ENCODE data around the gene IL17REL.

IL17REL gene

DNA sequence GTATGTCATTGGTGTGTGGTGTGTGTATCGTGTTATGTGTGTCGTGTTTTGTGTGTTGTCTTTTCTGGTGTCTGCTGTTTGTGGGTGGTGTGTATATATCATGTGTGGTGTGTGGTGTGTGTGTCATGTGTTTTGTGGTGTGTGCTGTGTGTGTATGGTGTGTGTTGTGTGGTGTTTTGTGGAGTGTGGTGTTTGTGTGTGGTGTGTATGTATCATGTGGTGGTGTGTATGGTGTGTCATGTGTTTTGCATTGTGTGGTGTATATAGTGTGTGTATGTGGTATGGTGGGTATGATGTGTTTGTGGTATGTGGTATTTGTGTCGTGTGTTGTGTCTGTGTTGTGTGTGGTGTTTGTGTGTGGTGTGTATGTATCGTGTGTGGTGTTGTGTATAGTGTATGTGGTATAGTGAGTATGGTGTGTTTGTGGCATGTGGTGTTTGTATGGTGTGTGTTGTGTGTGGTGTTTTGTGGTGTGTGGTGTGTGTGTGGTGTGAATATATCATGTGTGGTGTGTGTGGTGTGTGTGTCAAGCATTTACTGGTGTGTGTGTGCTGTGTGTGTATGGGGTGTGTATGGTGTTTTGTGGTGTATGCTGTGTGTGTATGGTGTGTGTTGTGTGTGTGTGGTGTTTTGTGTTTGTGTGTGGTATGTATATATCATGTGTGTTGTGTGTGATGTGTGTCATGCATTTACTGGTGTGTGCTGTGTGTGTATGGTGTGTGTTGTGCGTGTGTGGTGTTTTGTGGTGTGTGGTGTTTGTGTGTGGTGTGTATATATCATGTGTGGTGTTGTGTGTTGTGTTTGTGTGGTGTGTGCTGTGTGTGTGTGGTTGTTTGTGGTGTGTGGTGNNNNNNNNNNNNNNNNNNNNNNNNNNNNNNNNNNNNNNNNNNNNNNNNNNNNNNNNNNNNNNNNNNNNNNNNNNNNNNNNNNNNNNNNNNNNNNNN, 39.3 kb downstream of the IL17REL start:
- H3K4me3 ChIP-seq (ENCODE audit: low read length), result no peak overlapping the region

DNA sequence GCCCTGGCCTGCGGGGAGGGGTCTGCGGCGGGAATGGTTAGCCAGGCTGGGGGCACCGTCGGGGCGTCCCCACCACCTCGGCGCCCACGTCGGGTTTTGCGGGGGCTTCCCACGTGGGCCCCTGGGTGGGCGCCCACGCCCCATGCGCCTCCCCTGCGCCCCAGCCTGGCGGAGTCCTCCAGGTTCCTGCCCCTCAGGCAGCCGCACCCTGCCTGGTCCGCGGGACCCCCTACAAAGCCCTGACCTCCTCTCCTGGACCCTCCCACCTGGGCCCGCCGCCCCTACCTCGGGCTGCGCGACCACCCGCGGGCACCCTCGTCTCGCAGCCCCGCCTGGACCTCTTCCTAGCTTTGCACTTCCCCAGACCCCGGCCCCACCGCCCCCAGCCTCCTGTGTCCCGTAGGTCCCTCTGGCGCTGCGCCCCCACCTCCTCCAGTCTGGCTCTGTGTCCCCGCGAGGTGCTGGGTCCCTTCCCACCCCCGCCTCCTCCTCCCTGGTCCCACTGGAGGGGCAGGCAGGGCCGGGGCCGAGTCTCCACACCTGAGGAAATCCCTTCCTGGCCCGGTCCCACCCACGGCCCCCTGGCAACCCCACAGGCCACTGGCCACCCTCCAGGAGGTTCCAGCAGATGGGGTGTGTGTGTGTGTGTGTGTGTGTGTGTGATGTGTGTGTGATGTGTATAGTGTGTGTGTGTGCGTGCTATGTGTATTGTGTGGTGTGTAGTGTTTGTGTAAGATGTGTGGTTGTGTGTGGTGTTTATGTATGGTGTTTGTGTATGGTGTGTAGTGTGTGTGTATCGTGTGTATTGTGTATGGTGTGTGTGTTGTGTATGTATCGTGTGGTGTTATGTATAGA, 40.2 kb downstream of the IL17REL start:
- no peaks in the 10 kb centered on the region for H3K9me3 ChIP-seq (ENCODE audit: low read length)
- peaks cover 11% of the 10 kb centered on the region for H3K4me1 ChIP-seq (ENCODE audit: insufficient read depth, low read length)
- no peaks in the 10 kb centered on the region for H3K36me3 ChIP-seq (ENCODE audit: insufficient read depth, low read length)
- H3K27me3 ChIP-seq (ENCODE audit: insufficient read depth, low read length), result no peaks in the 10 kb centered on the region
- H2AFZ ChIP-seq (ENCODE audit: low read depth, low read length), result no peak overlapping the region
- no peak overlapping the region for H3K4me3 ChIP-seq (ENCODE audit: low read length)

More for the DNA sequence above, 39.3 kb downstream of the IL17REL start:
- Histone ChIP-seq H3K4me1 (ENCODE audit: insufficient read depth, low read length) (peaks cover 6% of the 10 kb centered on the region), H3K9me3 (ENCODE audit: low read length) (no peaks in the 10 kb centered on the region), H3K27me3 (ENCODE audit: insufficient read depth, low read length) (no peaks in the 10 kb centered on the region), H2AFZ (ENCODE audit: low read depth, low read length) (no peak overlapping the region), H3K36me3 (ENCODE audit: insufficient read depth, low read length) (no peaks in the 10 kb centered on the region)

DNA sequence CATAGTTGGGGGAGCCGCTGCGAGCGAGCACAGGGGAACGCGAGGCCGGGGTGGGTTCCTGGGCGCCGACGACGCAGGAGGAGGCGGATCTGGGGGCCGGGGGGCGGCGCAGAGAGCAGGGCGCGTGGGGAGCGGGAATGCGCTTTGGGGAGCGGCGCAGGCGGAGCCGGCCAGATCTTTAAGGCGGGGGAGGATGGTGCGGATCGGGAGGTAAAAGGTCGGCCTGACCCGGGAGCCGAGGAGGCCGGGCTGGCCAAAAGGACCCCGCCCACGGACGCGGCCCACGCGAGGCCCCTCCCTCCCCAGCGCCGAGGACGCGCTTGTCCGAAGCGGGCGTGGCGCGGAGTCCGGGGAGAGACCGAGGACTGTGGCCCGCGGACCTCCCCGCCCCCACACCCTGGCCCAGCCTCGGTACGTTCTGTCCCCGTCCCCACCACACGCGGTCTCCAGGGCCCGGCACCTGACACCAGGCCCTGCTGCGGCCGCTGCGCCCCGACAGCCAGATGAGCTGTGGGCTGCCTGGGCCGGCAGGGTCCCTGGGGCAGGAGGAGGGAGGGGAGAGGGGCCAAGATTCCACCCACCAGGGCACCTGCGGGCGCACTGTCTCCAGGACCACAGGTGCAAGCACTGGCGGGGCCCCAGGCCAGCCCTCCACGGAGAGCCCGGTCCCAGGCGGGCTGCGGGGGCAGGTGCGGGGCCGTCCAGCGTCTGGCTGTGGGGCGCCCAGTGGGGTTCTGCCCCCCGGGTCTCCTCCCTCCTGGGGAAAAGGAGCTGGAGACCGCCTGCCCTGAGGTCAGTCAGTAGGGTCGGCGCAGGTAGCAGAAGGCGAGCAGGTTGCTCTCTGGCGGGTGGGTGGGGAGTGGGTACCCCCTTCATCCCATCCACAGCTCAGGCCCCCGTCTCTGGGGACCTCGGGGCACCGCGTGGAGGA, 41.1 kb downstream of the IL17REL start:
- Histone ChIP-seq H3K27me3 (ENCODE audit: insufficient read depth, low read length) (no peaks in the 10 kb centered on the region), H3K4me3 (ENCODE audit: low read length) (no peak overlapping the region), H3K36me3 (ENCODE audit: insufficient read depth, low read length) (no peaks in the 10 kb centered on the region), H3K4me1 (ENCODE audit: insufficient read depth, low read length) (peaks cover 18% of the 10 kb centered on the region), H3K9me3 (ENCODE audit: low read length) (no peaks in the 10 kb centered on the region), H2AFZ (ENCODE audit: low read depth, low read length) (no peak overlapping the region)

- Histone ChIP-seq H3K36me3 (ENCODE audit: insufficient read depth, low read length) (no peaks in the 10 kb centered on the region), H3K4me3 (ENCODE audit: low read length) (no peak overlapping the region), H2AFZ (ENCODE audit: low read depth, low read length) (no peak overlapping the region), H3K27me3 (ENCODE audit: insufficient read depth, low read length) (no peaks in the 10 kb centered on the region), H3K9me3 (ENCODE audit: low read length) (no peaks in the 10 kb centered on the region), H3K4me1 (ENCODE audit: insufficient read depth, low read length) (peaks cover 21% of the 10 kb centered on the region)
Observed at GRCh38 chr22:49970528-49971231, 41.9 kb downstream of the IL17REL start.

GRCh38 chr22:49969751-49970527, 42.6 kb downstream of the IL17REL start:
- no peak overlapping the region for H3K4me3 ChIP-seq (ENCODE audit: low read length)

DNA sequence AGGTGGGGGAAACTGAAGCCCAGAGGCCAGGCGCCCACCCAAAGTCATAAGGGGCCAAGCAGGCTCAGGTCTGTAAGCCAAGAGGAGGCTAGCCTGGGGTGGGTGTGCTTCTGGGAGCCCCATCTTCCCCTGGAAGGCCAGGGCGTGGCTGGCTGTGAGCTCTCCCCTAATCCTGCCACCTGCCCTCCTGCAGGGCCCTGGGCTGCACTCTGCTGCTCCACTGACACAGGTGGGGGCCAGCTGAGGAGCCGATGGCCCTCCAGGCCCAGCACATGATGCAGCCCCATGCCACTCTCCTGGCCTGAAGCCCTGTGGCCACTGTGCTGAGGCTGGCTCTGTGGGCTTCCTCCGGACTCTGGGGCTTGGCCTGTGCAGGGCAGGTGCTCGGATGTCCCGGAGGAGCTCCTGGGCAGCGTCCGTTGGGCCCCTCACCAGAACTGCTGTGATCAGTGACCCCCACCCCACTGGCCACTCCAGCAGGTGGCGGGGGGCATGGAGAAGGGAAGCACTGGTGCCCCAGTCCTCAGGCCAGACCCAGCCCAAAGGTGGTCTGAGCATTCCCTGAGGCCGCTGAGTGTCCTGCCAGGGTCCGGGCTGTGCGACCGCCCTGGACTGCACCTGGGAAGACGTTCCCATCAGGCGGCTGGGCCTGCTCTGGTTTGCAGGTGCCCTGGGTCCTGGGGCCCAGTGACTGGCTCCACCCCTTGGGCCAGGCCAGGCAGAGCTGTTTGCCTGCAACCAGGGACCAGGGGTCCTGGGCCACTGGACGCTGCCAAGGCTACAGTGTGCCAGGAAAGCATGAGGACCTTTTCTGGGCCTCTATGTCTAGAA, 43.5 kb downstream of the IL17REL start:
- no peaks in the 10 kb centered on the region for H3K9me3 ChIP-seq (ENCODE audit: low read length)
- H3K36me3 ChIP-seq (ENCODE audit: insufficient read depth, low read length), result peaks cover 2% of the 10 kb centered on the region
- no peak overlapping the region for H3K4me3 ChIP-seq (ENCODE audit: low read length)
- no peaks in the 10 kb centered on the region for H3K27me3 ChIP-seq (ENCODE audit: insufficient read depth, low read length)
- no peak overlapping the region for H2AFZ ChIP-seq (ENCODE audit: low read depth, low read length)
- H3K4me1 ChIP-seq (ENCODE audit: insufficient read depth, low read length), result peaks cover 21% of the 10 kb centered on the region

More at GRCh38 chr22:49969751-49970527, 42.6 kb downstream of the IL17REL start:
- Histone ChIP-seq H3K9me3 (ENCODE audit: low read length) (no peaks in the 10 kb centered on the region), H3K4me1 (ENCODE audit: insufficient read depth, low read length) (peaks cover 21% of the 10 kb centered on the region), H3K36me3 (ENCODE audit: insufficient read depth, low read length) (no peaks in the 10 kb centered on the region), H2AFZ (ENCODE audit: low read depth, low read length) (no peak overlapping the region), H3K27me3 (ENCODE audit: insufficient read depth, low read length) (no peaks in the 10 kb centered on the region)

DNA sequence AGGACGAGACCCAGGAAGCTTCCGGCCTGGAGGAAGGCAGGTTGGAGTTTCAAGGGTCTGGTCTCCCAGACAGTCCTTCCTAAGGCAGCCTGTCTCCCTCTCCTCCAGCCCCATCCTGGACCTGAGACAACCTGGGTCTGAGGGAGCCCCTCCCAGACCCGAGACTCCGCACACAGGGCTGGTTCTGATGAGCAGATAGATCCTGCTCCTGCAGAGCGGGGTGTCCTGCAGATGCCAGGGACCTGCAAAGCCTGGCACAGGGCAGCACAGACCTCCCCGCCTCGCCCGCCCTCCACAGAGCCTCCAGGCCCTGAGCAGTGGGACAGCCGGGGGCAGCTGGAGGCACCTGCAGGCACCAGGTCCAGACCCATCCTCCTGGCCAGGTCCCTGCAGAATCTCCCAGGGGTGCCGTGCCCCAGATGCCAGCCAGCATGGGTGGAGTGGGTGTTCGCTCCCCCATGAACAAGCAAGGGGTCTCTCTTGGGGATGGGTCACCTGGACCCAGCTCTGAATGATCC, 44.2 kb downstream of the IL17REL start:
- Histone ChIP-seq H3K4me1 (ENCODE audit: insufficient read depth, low read length) (peaks cover 21% of the 10 kb centered on the region), H3K4me3 (ENCODE audit: low read length) (no peak overlapping the region), H3K27me3 (ENCODE audit: insufficient read depth, low read length) (no peaks in the 10 kb centered on the region), H3K9me3 (ENCODE audit: low read length) (no peaks in the 10 kb centered on the region), H3K36me3 (ENCODE audit: insufficient read depth, low read length) (peaks cover 9% of the 10 kb centered on the region), H2AFZ (ENCODE audit: low read depth, low read length) (no peak overlapping the region)

- Histone ChIP-seq H3K9me3 (ENCODE audit: low read length) (peaks cover under 1% of the 10 kb centered on the region), H3K4me3 (ENCODE audit: low read length) (no peak overlapping the region), H3K27me3 (ENCODE audit: insufficient read depth, low read length) (no peaks in the 10 kb centered on the region), H2AFZ (ENCODE audit: low read depth, low read length) (no peak overlapping the region), H3K4me1 (ENCODE audit: insufficient read depth, low read length) (peaks cover 23% of the 10 kb centered on the region), H3K36me3 (ENCODE audit: insufficient read depth, low read length) (peaks cover 15% of the 10 kb centered on the region)
Observed at GRCh38 chr22:49967706-49968208, 44.8 kb downstream of the IL17REL start.

- Histone ChIP-seq H3K36me3 (ENCODE audit: insufficient read depth, low read length) (peaks cover 19% of the 10 kb centered on the region), H3K9me3 (ENCODE audit: low read length) (peaks cover 4% of the 10 kb centered on the region), H3K4me3 (ENCODE audit: low read length) (no peak overlapping the region), H3K4me1 (ENCODE audit: insufficient read depth, low read length) (peaks cover 26% of the 10 kb centered on the region), H2AFZ (ENCODE audit: low read depth, low read length) (no peak overlapping the region), H3K27me3 (ENCODE audit: insufficient read depth, low read length) (no peaks in the 10 kb centered on the region)
Observed at GRCh38 chr22:49966774-49967705, 45.5 kb downstream of the IL17REL start.
